Measurements from ENCODE around the gene GIMD1.
"Not testable (repeated sequence)": the region's sequence is repeated elsewhere in the genome, so short reads cannot be mapped to it uniquely, and the experiment has no call there.

Gene GIMD1

GRCh38 chr4:106351016-106351415 is 17.6 kb downstream of the GIMD1 start:
- no peak for DNase-seq (ENCODE audit: low read depth in 3 of 3)

- DNase-seq (ENCODE audit: low read depth in 3 of 3) = no peak
Measured at GRCh38 chr4:106347167-106347566, 21.4 kb downstream of the GIMD1 start.

- no peak for DNase-seq (ENCODE audit: low read depth in 3 of 3)
Measured at GRCh38 chr4:106344647-106344970, 24.0 kb downstream of the GIMD1 start.

GRCh38 chr4:106343865-106344646 is 24.5 kb downstream of the GIMD1 start:
- no peak for DNase-seq (ENCODE audit: low read depth in 3 of 3)

- DNase-seq (ENCODE audit: low read depth in 3 of 3) = no peak
Measured at GRCh38 chr4:106340774-106341173, 27.8 kb downstream of the GIMD1 start.

- no peak for DNase-seq (ENCODE audit: low read depth in 3 of 3)
Measured at GRCh38 chr4:106339431-106339830, 29.1 kb downstream of the GIMD1 start.

- DNase-seq (ENCODE audit: low read depth in 3 of 3) = no peak
Measured at GRCh38 chr4:106338671-106339070, 29.9 kb downstream of the GIMD1 start.

GRCh38 chr4:106337916-106338315 is 30.7 kb downstream of the GIMD1 start:
- no peak for DNase-seq (ENCODE audit: low read depth in 3 of 3)

- DNase-seq (ENCODE audit: low read depth in 3 of 3) = no peak
Measured at GRCh38 chr4:106336618-106337017, 32.0 kb downstream of the GIMD1 start.

GRCh38 chr4:106334741-106335470 is 33.7 kb downstream of the GIMD1 start:
- no peak for DNase-seq (ENCODE audit: low read depth in 3 of 3)

- no peak for DNase-seq (ENCODE audit: low read depth in 3 of 3)
Measured at GRCh38 chr4:106333186-106333585, 35.4 kb downstream of the GIMD1 start.

- no peak for DNase-seq (ENCODE audit: low read depth in 3 of 3)
Measured at GRCh38 chr4:106329041-106329618, 39.4 kb downstream of the GIMD1 start.

GRCh38 chr4:106325800-106326199 is 42.8 kb downstream of the GIMD1 start:
- no peak for DNase-seq (ENCODE audit: low read depth in 3 of 3)

- DNase-seq (ENCODE audit: low read depth in 3 of 3) = no peak
Measured at GRCh38 chr4:106323119-106323518, 45.5 kb downstream of the GIMD1 start.

GRCh38 chr4:106321814-106322213 is 46.8 kb downstream of the GIMD1 start:
- DNase-seq (ENCODE audit: low read depth in 3 of 3) = not testable (repeated sequence)

GRCh38 chr4:106321168-106321567 is 47.4 kb downstream of the GIMD1 start:
- DNase-seq (ENCODE audit: low read depth in 3 of 3) = not testable (repeated sequence)

GRCh38 chr4:106320235-106320634 is 48.3 kb downstream of the GIMD1 start:
- DNase-seq (ENCODE audit: low read depth in 3 of 3) = no peak

GRCh38 chr4:106318511-106318910 is 50.1 kb downstream of the GIMD1 start:
- no peak for DNase-seq (ENCODE audit: low read depth in 3 of 3)

GRCh38 chr4:106317815-106318214 is 50.8 kb downstream of the GIMD1 start:
- no peak for DNase-seq (ENCODE audit: low read depth in 3 of 3)

GRCh38 chr4:106316773-106317409 is 51.7 kb downstream of the GIMD1 start:
- DNase-seq (ENCODE audit: low read depth in 3 of 3) = no peak

GRCh38 chr4:106315968-106316772 is 52.4 kb downstream of the GIMD1 start, which contains the start of the genes AIMP1 and TBCK:
Gene AIMP1 (plus strand): TSS chr4:106316550. CDS start chr4:106325010, 8,460 bp downstream.
Gene TBCK (minus strand): TSS chr4:106316209. CDS start chr4:106308960, 7,249 bp downstream.
- DNase-seq (ENCODE audit: low read depth in 3 of 3) = peak; percentile 74 to 84 (median 84)

All from stimulated activated CD4-positive, alpha-beta T cell treated with anti-CD3 and anti-CD28 coated beads, TNF-alpha, amount 100 ng/mL, for 24 hours (primary cell).